AG04450 (cell line): Measurements from ENCODE around the gene USP21. TPM values are rescaled to one million over a fixed set of nuclear protein-coding genes. Genes with fewer than 3 reads are reported as not detected.

Experiments used
- CTCF ChIA-PET: fragments of 300-600, 350-600 bp; formaldehyde crosslinking; extraction: SDS; loops from one replicate; lab custom pipeline; 2022; ENCODE audit warnings: antibody characterized with exemption, inconsistent platforms; lab: Charles Lee
- POLR2A ChIA-PET: fragments of 350-600 bp; formaldehyde crosslinking; extraction: SDS; loops from one replicate; lab custom pipeline; 2021; ENCODE audit warnings: antibody characterized with exemption, inconsistent platforms; lab: Yijun Ruan, JAX
- DNase-seq: peaks from one replicate; pipeline ENCODE4 v3.0.0-alpha.2; 2011; ENCODE audit warnings: low read depth, low spot score
- H3K27ac ChIP-seq: one replicate; pipeline ENCODE4 v1.5.1; 2012; ENCODE audit warnings: low read depth, low read length, control low read depth
- H3K27me3 ChIP-seq: one replicate; pipeline ENCODE4 v1.6.0; 2012; ENCODE audit warnings: low read length; ENCODE audit not compliant: control insufficient read depth, insufficient read depth
- H3K4me3 ChIP-seq: 2 replicates; pipeline ENCODE4 v1.5.1; 2011; ENCODE audit warnings: mild to moderate bottlenecking, low read depth, low read length, control low read depth
- H3K9me3 ChIP-seq: 2 replicates; pipeline ENCODE4 v1.5.1; 2012; ENCODE audit warnings: low read length; ENCODE audit not compliant: control insufficient read depth, insufficient read depth
- polyA plus RNA-seq: library from polyadenylated mRNA; depleted of rRNA; stranded (reverse); fragments of >200 nt; gene quantifications from 2 replicates; pipeline ENCODE4 v1.2.3, GENCODE V29; 2011
- TF ChIP-seq, protein P1 (sequence below): IDR thresholded peaks from 2 replicates; pipeline ENCODE4 v1.5.1; 2011; ENCODE audit warnings: low read depth, low read length, control low read depth, inconsistent platforms

USP21 gene
- polyA plus RNA-seq, 1 experiment = 15.4 TPM

DNA sequence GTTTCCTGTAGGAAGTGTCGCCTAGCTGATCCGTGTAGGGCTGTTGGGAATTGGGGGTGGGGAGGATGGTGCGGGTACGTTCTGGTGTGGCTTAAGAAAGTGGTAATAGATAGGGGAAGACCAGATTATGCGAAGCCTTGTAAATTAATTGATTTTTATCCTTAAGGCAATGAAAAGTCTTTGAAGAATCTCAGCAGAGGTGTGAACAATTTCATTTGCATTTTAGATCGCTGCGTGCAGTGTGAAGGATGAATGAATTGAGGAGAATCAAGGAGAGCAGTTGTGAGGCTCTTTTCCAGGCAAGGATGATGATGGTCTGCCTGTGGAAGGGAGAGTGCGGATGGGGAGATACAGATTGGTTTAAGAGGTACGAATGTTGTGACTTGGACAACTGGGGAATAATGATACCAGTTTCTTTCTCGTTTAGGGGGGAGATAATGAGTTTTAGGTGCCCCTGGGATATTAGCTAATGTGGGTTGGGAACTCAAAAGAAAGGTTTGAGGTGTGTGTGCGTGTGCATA is 26.0 kb upstream of the USP21 start:
- DNase-seq = no peak
- CTCF ChIA-PET = interaction anchor here (1.0 to 1.7 kb wide), 2 partner anchors 33 to 136 kb away, joined by 3 to 7 read pairs; partner anchors contain the start of gene PPOX

DNA sequence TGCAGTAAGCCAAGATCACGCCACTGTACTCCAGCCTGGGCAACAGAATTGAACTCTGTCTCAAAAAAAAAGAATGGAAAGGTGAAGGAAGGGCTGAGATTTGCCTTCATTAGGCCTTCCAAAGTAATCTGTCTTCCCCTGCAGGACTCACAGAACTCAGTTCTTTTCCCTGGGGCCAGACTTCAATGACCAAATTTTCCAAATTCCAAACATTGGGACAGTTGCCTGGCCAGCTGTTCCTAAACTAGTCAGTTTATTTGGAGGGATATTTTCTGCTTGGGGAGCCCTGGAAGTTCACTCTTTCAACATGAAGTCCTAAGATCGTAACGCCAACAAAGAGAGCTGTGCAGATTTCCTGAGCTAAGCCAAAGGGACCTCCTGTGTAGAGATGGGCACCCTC is 21.4 kb upstream of the USP21 start:
- DNase-seq = no peak
- Histone ChIP-seq H3K4me3 (no peak overlapping the region), H3K27ac (no peak overlapping the region), H3K9me3 (no peaks in the 10 kb centered on the region), H3K27me3 (no peaks in the 10 kb centered on the region)
- TF ChIP-seq, protein P1, sequence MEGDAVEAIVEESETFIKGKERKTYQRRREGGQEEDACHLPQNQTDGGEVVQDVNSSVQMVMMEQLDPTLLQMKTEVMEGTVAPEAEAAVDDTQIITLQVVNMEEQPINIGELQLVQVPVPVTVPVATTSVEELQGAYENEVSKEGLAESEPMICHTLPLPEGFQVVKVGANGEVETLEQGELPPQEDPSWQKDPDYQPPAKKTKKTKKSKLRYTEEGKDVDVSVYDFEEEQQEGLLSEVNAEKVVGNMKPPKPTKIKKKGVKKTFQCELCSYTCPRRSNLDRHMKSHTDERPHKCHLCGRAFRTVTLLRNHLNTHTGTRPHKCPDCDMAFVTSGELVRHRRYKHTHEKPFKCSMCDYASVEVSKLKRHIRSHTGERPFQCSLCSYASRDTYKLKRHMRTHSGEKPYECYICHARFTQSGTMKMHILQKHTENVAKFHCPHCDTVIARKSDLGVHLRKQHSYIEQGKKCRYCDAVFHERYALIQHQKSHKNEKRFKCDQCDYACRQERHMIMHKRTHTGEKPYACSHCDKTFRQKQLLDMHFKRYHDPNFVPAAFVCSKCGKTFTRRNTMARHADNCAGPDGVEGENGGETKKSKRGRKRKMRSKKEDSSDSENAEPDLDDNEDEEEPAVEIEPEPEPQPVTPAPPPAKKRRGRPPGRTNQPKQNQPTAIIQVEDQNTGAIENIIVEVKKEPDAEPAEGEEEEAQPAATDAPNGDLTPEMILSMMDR = no peak
- POLR2A ChIA-PET = interaction anchor here (0.7 kb wide), 2 partner anchors 16 to 20 kb away, joined by 3 to 4 read pairs; partner anchors contain the start of genes NIT1, PFDN2 and UFC1
- CTCF ChIA-PET = interaction anchor here (0.7 to 5.7 kb wide), 9 partner anchors 15 to 302 kb away, joined by 3 to 87 read pairs (median 5); partner anchors contain the start of gene KLHDC9

More for the DNA sequence above, 26.0 kb upstream of the USP21 start:
- Histone ChIP-seq H3K9me3 (no peaks in the 10 kb centered on the region), H3K27me3 (no peaks in the 10 kb centered on the region), H3K27ac (peak overlapping the region; percentile 93), H3K4me3 (peak overlapping the region; percentile 97)
- POLR2A ChIA-PET = interaction anchor here (1.0 to 2.1 kb wide), 6 partner anchors 16 to 87 kb away, joined by 4 to 20 read pairs (median 5); partner anchors contain the start of genes KLHDC9, NIT1, PFDN2 and PPOX
- TF ChIP-seq, protein P1 = no peak

DNA sequence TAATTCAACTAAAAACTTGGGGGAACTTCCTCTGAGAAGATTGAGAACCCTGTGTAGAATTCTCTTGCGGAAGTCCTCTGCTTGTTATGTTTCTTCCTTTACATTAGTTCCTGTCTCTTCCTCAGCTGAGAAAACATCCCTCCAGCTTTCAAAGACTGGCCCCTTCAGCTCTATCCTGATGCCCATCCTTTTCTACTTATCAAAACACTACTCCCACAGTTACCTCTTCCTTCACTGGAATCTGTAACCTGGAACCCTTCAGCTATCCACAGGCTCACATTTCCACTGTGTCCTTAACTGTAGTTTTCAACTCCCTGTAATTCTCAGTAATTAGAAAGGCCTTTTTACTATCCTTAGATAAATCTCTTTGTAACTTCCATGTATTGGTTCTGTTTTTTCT is 20.9 kb upstream of the USP21 start:
- Histone ChIP-seq H3K9me3 (no peaks in the 10 kb centered on the region), H3K27me3 (no peaks in the 10 kb centered on the region), H3K27ac (no peak overlapping the region), H3K4me3 (no peak overlapping the region)
- no peak for DNase-seq
- TF ChIP-seq, protein P1 = no peak
- ChIA-PET POLR2A (interaction anchor here (0.6 to 0.7 kb wide), 3 partner anchors 15 to 21 kb away, joined by 3 to 4 read pairs (median 3); partner anchors contain the start of genes NIT1, PFDN2 and UFC1), CTCF (interaction anchor here (0.8 to 5.7 kb wide), 8 partner anchors 14 to 303 kb away, joined by 3 to 87 read pairs (median 4); partner anchors contain the start of gene KLHDC9)

DNA sequence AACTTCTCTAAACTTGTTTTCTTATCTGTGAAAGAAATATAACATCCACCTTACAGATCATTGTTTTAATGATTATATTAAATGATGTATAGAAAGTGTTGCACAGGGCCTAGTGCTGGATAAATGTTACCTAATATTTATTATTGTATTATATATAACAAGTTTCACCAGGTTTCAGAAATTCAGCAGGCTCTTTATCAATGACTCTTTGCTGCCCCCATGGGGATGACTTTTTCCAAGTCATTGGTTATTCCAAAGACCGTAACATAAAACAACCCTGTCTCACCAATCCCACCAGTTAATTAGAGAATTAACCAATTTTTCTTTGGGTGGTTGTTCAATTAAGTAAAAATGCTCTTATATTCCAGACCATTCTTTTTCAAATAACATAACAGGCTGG is 19.5 kb upstream of the USP21 start:
- CTCF ChIA-PET = interaction anchor here (1.2 to 5.7 kb wide), 6 partner anchors 26 to 243 kb away, joined by 3 to 87 read pairs (median 8); partner anchors contain the start of gene PPOX
- TF ChIP-seq, protein P1 = peak; percentile 66
- POLR2A ChIA-PET = no interaction called here

More for the DNA sequence above, 19.5 kb upstream of the USP21 start:
- H3K27me3 ChIP-seq = no peaks in the 10 kb centered on the region
- H3K9me3 ChIP-seq = no peaks in the 10 kb centered on the region
- H3K4me3 ChIP-seq = no peak overlapping the region
- no peak for DNase-seq
- no peak overlapping the region for H3K27ac ChIP-seq
